NCI-H1694 (cell line): ENCODE measurements around the gene MRC2.
A peak's percentile ranks its signal among the peaks of the same experiment; 100 is the strongest.
"Not testable (repeated sequence)": the region's sequence is repeated elsewhere in the genome, so short reads cannot be mapped to it uniquely, and the experiment has no call there.

ENCODE experiments used
- DNase-seq: peaks from one replicate; lab custom pipeline; 2025; lab: John Stamatoyannopoulos, UW

MRC2 gene

GRCh38 chr17:62679866-62680377, 52.5 kb downstream of the MRC2 start:
- no peak for DNase-seq

GRCh38 chr17:62680541-62681052, 53.1 kb downstream of the MRC2 start:
- no peak for DNase-seq

GRCh38 chr17:62681061-62681938, 53.8 kb downstream of the MRC2 start:
- no peak for DNase-seq

- no peak for DNase-seq
Measured at GRCh38 chr17:62681939-62682381, 54.5 kb downstream of the MRC2 start.

- no peak for DNase-seq
Measured at GRCh38 chr17:62684179-62684578, 56.7 kb downstream of the MRC2 start.

GRCh38 chr17:62687997-62688396, 60.5 kb downstream of the MRC2 start:
- no peak for DNase-seq

- DNase-seq = peak; percentile 85
Measured at GRCh38 chr17:62688398-62689160, 61.1 kb downstream of the MRC2 start.

GRCh38 chr17:62689441-62690167, 62.1 kb downstream of the MRC2 start:
- peak; percentile 41 for DNase-seq

GRCh38 chr17:62690168-62690897, 62.9 kb downstream of the MRC2 start:
- DNase-seq = no peak

- not testable (repeated sequence) for DNase-seq
Measured at GRCh38 chr17:62691589-62691915, 64.1 kb downstream of the MRC2 start.

GRCh38 chr17:62692159-62692651, 64.7 kb downstream of the MRC2 start:
- DNase-seq = no peak

GRCh38 chr17:62692721-62693431, 65.4 kb downstream of the MRC2 start:
- DNase-seq = peak; percentile 49

GRCh38 chr17:62693616-62694409, 66.3 kb downstream of the MRC2 start:
- peak; percentile 92 for DNase-seq

- not testable (repeated sequence) for DNase-seq
Measured at GRCh38 chr17:62695093-62695738, 67.7 kb downstream of the MRC2 start.

GRCh38 chr17:62696256-62696655, 68.8 kb downstream of the MRC2 start:
- no peak for DNase-seq

GRCh38 chr17:62696726-62697490, 69.4 kb downstream of the MRC2 start:
- no peak for DNase-seq

- DNase-seq = peak; percentile 75
Measured at GRCh38 chr17:62698459-62698858, 71.0 kb downstream of the MRC2 start.

GRCh38 chr17:62700964-62701705, 73.7 kb downstream of the MRC2 start:
- no peak for DNase-seq
